LNCAP (cell line): ENCODE data around the gene PRKG1.

Experiments
- CTCF ChIP-seq: fragments of 450-650 bp; IDR thresholded peaks from 2 replicates; pipeline ENCODE4 v1.5.1; 2017; ENCODE audit warnings: mild to moderate bottlenecking

The PRKG1 gene

GRCh38 chr10:52115823-52116222, 1041.5 kb downstream of the PRKG1 start:
- no peak for TF ChIP-seq CTCF

GRCh38 chr10:52119507-52119906, 1045.2 kb downstream of the PRKG1 start:
- no peak for TF ChIP-seq CTCF

- no peak for TF ChIP-seq CTCF
Observed at GRCh38 chr10:52121688-52122087, 1047.4 kb downstream of the PRKG1 start.

- TF ChIP-seq CTCF = no peak
Observed at GRCh38 chr10:52128056-52128683, 1053.9 kb downstream of the PRKG1 start.

- no peak for TF ChIP-seq CTCF
Observed at GRCh38 chr10:52129410-52130178, 1055.3 kb downstream of the PRKG1 start.

- TF ChIP-seq CTCF = no peak
Observed at GRCh38 chr10:52135101-52135500, 1060.8 kb downstream of the PRKG1 start.

GRCh38 chr10:52136921-52137320, 1062.6 kb downstream of the PRKG1 start:
- TF ChIP-seq CTCF = no peak
